NOMO-1 (cell line): ENCODE results near the gene ZNF658.
"Not testable (repeated sequence)": the region's sequence is repeated elsewhere in the genome, so short reads cannot be mapped to it uniquely, and the experiment has no call there.

Experiments used
- DNase-seq, 2 experiments: peaks; one replicate each; lab custom pipeline; 2025; ENCODE audit not compliant: unreplicated experiment in 2 of 2; lab: John Stamatoyannopoulos, UW

Gene ZNF658

DNA sequence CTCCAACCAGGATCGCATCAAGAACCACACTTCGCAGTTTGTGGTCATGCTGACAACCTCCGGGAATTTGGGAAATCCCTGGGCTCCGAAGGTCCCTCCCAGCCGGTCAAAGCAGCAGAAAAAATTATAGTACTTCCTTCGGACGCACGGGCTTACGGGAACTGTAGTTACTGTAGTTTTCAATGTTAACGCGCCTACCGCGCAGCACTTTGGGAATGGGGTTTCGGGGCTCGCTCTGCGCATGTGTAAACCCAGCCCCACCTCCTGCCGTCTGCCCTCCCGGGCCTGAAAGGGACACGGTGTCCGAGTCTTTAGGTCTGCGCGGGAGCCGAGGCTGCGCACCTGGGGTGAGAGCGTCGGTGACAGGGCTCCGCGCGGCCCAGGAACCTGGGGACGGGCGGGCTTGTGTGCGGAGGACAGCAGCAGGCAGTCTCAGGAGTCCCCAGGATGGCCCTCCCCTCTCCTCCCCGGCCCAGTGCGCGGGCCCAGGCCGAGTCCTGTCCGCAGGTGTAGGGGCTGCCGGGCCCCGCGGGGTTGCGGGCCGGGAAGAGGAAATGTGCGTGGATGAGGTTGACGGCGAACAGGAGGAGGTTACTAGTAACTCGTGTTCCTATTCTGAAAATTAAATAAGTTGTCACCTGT, at the start of gene ZNF658:
Gene ZNF658, plus strand, starts transcription at position 236 of the 642 bp plus-strand sequence. CDS start 2,837 bp downstream, outside the sequence.
- not testable (repeated sequence) for DNase-seq

DNA sequence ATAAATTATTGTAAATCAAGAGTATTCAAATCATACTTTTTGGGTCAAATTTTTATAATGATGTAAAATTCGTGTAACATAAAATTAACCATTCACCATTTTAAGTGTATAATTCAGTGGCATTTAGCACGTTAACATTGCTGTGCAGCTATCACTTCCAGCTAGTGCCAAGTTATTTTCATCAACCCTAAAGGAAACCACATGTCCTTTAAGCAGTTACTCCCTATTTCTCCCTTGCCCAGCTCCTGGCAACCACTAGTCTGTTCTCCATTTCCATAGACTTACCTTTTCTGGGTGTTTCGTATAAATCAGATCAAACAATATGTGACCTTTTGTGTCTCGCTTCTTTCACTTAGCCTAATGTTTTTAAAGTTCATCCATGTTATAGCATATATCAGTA, 38.8 kb upstream of the ZNF658 start:
- DNase-seq = not testable (repeated sequence)

DNA sequence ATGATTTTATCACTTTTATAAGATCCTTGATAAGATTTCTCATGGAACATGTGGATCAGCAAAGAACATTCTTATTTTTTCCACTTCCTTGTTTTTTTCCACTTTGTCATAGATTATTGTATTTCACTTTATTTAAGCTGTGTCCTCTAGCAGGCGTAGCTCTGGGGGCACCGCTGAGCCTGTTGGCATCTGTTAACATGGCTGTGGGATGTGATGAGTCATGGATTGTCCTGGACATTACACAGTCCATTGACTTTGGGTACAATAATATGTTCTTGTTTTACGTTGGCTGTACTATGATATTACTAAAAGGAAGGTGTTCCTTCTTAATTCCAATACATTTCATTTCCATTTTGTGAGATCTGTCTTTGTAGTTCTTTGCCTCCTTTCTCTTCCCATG, 31.9 kb upstream of the ZNF658 start:
- not testable (repeated sequence) for DNase-seq

DNA sequence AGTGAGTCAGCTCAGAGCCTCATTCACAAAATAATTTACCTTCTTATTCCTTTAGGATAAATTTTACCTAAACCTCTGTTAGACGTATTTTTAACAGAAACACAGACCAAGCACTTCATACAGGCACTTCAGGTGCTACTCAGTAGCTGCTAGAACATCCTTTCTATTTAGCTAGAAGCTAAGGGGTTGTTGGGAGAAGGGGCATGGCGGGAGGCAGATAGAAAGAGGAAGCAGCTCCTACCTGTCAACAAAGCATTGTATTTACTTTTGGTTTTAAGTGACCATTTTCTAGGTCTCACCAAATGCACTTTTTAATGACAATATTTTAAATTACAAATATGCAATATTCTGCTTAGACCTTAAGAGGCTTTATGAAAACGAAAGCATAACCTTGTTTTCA, 19.9 kb upstream of the ZNF658 start:
- not testable (repeated sequence) for DNase-seq

GRCh38 chr9:66881847-66882246, 18.7 kb upstream of the ZNF658 start:
- DNase-seq = not testable (repeated sequence)

DNA sequence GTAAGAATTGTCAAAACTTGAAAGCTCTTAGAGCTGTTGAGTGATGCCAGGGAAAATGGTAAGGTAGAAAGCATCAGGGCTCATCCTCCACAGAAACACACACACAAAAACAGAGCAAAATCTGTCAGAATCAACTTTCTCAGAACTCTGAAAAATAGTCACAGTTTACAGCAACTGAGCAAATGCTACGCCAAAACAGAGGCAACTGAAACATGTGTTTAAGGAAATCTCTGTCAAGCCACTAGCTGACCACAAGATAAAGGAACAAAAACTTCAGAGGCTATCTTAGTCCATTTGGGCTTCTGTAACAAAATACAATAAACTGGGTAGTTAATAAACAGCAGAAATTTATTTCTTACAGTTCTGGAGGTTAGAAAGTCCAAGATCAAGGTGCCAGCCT, 10.2 kb upstream of the ZNF658 start:
- DNase-seq = not testable (repeated sequence)

- not testable (repeated sequence) for DNase-seq
These were observed 616 bp downstream of the ZNF658 start for GRCh38 chr9:66901141-66901540.

- not testable (repeated sequence) for DNase-seq
These were observed 9.0 kb downstream of the ZNF658 start for GRCh38 chr9:66909560-66909959.

DNA sequence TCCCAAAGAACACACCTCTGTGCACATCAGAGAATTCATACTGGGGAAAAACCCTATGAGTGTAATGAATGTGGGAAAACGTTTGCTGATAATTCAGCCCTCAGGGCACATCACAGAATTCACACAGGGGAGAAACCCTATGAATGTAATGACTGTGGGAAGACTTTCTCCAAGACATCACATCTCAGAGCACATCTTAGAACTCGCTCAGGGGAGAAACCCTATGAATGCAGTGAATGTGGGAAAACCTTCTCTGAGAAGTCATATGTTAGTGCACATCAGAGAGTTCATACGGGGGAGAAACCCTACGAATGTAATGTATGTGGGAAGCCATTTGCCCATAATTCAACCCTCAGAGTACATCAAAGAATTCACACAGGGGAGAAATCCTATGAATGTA, 19.5 kb downstream of the ZNF658 start:
- DNase-seq = not testable (repeated sequence)

DNA sequence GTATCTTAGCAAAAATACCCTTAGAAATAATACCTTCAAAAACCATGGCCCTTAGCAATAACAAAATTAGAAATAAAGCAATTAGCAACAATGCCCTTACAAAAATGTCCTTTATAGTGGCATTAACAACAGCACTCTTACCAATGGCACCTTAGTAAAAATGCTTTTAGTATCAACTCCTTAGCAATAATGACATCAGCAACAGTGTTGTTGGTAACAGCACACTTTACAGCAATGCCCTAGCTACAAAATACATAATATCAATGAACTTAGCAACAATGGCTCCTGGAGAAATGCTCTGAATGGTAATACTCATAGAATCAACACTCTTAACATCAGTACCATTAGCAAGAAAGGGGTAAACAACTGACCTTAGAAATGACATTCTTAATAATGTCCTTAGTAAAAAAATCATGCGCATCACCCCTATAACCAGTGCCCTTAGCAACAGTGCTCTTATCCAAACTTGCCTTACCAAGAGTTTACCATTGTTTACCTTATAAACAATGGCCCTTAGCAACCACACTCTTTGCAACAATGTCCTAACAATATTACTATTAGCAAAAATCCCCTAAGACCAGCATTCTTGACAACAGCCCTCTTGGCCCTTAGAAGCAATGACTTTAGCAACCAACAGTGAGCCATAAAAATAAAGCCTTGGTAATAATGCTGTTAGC, 35.8 kb downstream of the ZNF658 start:
- not testable (repeated sequence) for DNase-seq

DNA sequence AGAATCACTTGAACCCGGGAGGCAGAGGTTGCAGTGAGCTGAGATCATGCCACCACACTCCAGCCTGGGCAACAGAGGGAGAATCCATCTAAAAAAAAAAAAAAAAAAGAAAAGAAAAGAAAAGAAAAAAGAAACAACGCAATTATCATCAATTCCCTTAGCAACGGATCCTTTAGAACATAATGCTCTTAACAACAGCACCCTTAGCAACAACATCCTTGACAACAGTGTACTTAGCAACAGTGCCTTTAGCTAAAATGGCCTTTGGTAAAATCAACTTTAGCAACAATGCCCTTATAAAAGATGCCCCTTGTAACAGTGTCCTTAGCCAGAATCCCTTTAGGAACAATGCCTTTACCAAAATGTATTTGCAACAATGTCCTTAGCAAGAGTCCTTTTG, 37.1 kb downstream of the ZNF658 start:
- not testable (repeated sequence) for DNase-seq

GRCh38 chr9:66938322-66938721, 37.8 kb downstream of the ZNF658 start:
- not testable (repeated sequence) for DNase-seq

- not testable (repeated sequence) for DNase-seq
These were observed 39.6 kb downstream of the ZNF658 start for GRCh38 chr9:66939878-66940830.

DNA sequence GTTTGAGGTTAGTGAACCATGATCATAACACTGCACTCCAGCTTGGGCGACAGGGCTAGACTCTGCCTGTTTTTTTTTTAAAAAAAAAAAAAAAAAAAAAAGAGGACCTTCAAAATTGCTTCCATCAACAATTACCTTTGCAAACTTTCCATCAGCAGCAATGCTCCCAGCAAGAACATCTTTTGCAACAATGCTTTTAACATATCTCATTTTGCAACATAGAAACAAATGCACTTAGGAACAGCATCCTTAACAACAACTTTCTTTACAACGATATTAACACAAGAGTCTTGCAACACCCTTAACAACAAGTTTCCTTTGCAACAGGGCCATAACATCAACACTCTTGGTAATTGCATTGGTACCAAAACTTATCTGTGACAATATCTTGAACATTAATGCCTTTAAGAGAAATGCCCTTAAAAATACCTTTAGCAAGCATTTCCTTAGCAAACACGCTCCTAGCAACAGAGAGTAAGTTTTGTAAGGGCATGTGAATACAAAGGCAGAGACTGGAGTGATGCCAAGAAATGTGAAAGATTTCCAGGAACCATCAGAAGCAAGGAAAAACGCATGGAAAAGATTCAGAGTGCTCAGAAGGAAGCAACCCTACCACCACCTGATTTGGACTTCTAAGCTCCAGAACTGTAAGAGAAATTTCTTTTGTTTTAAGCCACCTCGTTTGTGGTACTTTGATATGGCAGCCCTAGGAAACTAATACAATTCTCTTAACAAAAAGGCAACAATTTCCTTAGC, 42.1 kb downstream of the ZNF658 start:
- not testable (repeated sequence) for DNase-seq

DNA sequence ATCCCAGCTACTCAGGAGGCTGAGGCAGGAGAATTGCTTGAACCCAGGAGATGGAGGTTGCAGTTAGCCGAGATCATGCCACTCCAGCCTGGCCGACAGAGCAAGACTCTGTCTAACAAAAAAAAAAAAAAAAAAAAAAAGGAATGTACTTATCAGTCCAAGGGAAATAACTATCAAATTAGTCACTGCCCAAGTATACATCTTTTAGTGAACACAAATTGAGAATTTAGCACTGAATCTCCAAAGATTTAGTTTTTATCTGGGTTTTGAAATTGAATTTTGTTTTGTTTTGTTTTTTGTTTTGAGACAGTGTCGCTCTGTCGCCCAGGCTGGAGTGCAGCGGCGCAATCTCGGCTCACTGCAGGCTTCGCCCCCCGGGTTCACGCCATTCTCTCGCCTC, 52.1 kb downstream of the ZNF658 start:
- DNase-seq = not testable (repeated sequence)
